IMR-90 (cell line): Measurements from ENCODE around the gene NXPH3. TPM values are rescaled to one million over a fixed set of nuclear protein-coding genes. Genes with fewer than 3 reads are reported as not detected.

Experiments
- ATAC-seq: fragments of 200-7000 bp; cut with Tn5 transposase; 2 replicates; pipeline ENCODE4 v1.9.1; 2020; ENCODE audit warnings: low read depth, mild to moderate bottlenecking, moderate library complexity
- BruUV-seq: library from RNA; stranded (reverse); fragments of 400-500 nt; replicated peaks from 2 replicates; lab custom pipeline; 2021; lab: Mats Ljungman, UMichigan
- CTCF ChIA-PET: fragments of 300-600 bp; formaldehyde crosslinking; extraction: SDS; loops from one replicate; lab custom pipeline; 2021; ENCODE audit warnings: antibody characterized with exemption; lab: Yijun Ruan, JAX
- POLR2A ChIA-PET: fragments of 300-600 bp; sonication (Branson Sonifier 250); formaldehyde crosslinking; loops from one replicate; lab custom pipeline; 2022; ENCODE audit warnings: antibody characterized with exemption; ENCODE audit not compliant: unreplicated experiment; lab: Charles Lee
- DNase-seq: peaks from one replicate; pipeline ENCODE4 v3.0.0; 2013
- H2AFZ ChIP-seq: replicated peaks from 2 replicates; pipeline ENCODE3; 2013; ENCODE audit warnings: low read length, mild to moderate bottlenecking; ENCODE audit not compliant: poor library complexity
- H2AK5ac ChIP-seq: 2 replicates; pipeline ENCODE4 v1.6.1; 2013; ENCODE audit warnings: low read depth, low read length, inconsistent platforms
- H2AK9ac ChIP-seq: replicated peaks from 2 replicates; pipeline ENCODE3; 2013; ENCODE audit warnings: mild to moderate bottlenecking, low read depth, low read length, moderate library complexity; ENCODE audit not compliant: poor library complexity
- H2BK120ac ChIP-seq: 2 replicates; pipeline ENCODE4 v1.6.1; 2013; ENCODE audit warnings: low read depth, low read length, inconsistent platforms
- H2BK15ac ChIP-seq: 3 replicates; pipeline ENCODE4 v1.6.1; 2013; ENCODE audit warnings: low read depth, low read length, inconsistent platforms
- H2BK20ac ChIP-seq: 2 replicates; pipeline ENCODE4 v1.6.1; 2013; ENCODE audit warnings: low read depth, mild to moderate bottlenecking, inconsistent platforms, low read length, moderate library complexity
- H2BK5ac ChIP-seq: 2 replicates; pipeline ENCODE4 v1.6.1; 2013; ENCODE audit warnings: mild to moderate bottlenecking, low read depth, low read length, inconsistent platforms; ENCODE audit not compliant: poor library complexity, severe bottlenecking
- H3K14ac ChIP-seq: replicated peaks from 2 replicates; pipeline ENCODE4 v1.6.1; 2013; ENCODE audit warnings: low read depth, low read length, inconsistent platforms
- H3K18ac ChIP-seq: 2 replicates; pipeline ENCODE4 v1.6.1; 2013; ENCODE audit warnings: low read depth, low read length, control low read depth
- H3K23ac ChIP-seq: 2 replicates; pipeline ENCODE4 v1.6.1; 2013; ENCODE audit warnings: low read depth, low read length, inconsistent platforms
- H3K27ac ChIP-seq: 2 replicates; pipeline ENCODE4 v1.5.1; 2013; ENCODE audit warnings: mild to moderate bottlenecking, control low read depth, low read length; ENCODE audit not compliant: insufficient read depth
- H3K27me3 ChIP-seq: 2 replicates; pipeline ENCODE4 v1.6.1; 2013; ENCODE audit warnings: low read length; ENCODE audit not compliant: control insufficient read depth, insufficient read depth
- H3K36me3 ChIP-seq: 2 replicates; pipeline ENCODE4 v1.6.1; 2013; ENCODE audit warnings: low read length, mixed read lengths; ENCODE audit not compliant: control insufficient read depth, insufficient read depth
- H3K4ac ChIP-seq: 2 replicates; pipeline ENCODE4 v1.6.1; 2013; ENCODE audit warnings: low read depth, low read length, inconsistent platforms
- H3K4me1 ChIP-seq: 2 replicates; pipeline ENCODE4 v1.6.1; 2013; ENCODE audit warnings: low read length, mixed read lengths; ENCODE audit not compliant: control insufficient read depth, insufficient read depth
- H3K4me2 ChIP-seq: 2 replicates; pipeline ENCODE4 v1.6.1; 2013; ENCODE audit warnings: low read depth, mild to moderate bottlenecking, control low read depth, low read length, moderate library complexity
- H3K4me3 ChIP-seq: 2 replicates; pipeline ENCODE4 v1.5.1; 2013; ENCODE audit warnings: low read depth, mild to moderate bottlenecking, control low read depth, low read length, moderate library complexity; ENCODE audit not compliant: insufficient read depth
- H3K56ac ChIP-seq: 2 replicates; pipeline ENCODE4 v1.6.1; 2013; ENCODE audit warnings: low read length, inconsistent platforms; ENCODE audit not compliant: insufficient read depth; ENCODE audit errors: extremely low read depth
- H3K79me1 ChIP-seq, 2 experiments: 2 replicates each; pipeline ENCODE4 v1.6.1; 2013; ENCODE audit warnings: low read length in 2 of 2, inconsistent platforms in 1 of 2, low read depth in 1 of 2
- H3K9ac ChIP-seq: 2 replicates; pipeline ENCODE4 v1.6.1; 2013; ENCODE audit warnings: low read depth, low read length, control low read depth
- H3K9me1 ChIP-seq: 2 replicates; pipeline ENCODE4 v1.6.1; 2013; ENCODE audit warnings: low read length, inconsistent platforms; ENCODE audit not compliant: insufficient read depth
- H3K9me3 ChIP-seq: 2 replicates; pipeline ENCODE4 v1.6.1; 2013; ENCODE audit warnings: low read length; ENCODE audit not compliant: control insufficient read depth, insufficient read depth
- H4K20me1 ChIP-seq: 2 replicates; pipeline ENCODE4 v1.6.1; 2013; ENCODE audit warnings: low read length, inconsistent platforms; ENCODE audit not compliant: insufficient read depth
- H4K5ac ChIP-seq: 2 replicates; pipeline ENCODE4 v1.6.1; 2013; ENCODE audit warnings: mild to moderate bottlenecking, low read depth, low read length, control low read depth
- H4K8ac ChIP-seq, 2 experiments: 2 replicates each; pipeline ENCODE4 v1.6.1; 2013; ENCODE audit warnings: low read depth in 2 of 2, low read length in 2 of 2, control low read depth in 1 of 2, inconsistent platforms in 1 of 2
- H4K91ac ChIP-seq: 2 replicates; pipeline ENCODE4 v1.6.1; 2013; ENCODE audit warnings: low read depth, low read length, inconsistent platforms; ENCODE audit not compliant: insufficient read depth
- BHLHE40 ChIP-seq: fragments of 150-350 bp; IDR thresholded peaks from 2 replicates; pipeline ENCODE4 v1.6.1; 2016; ENCODE audit warnings: mild to moderate bottlenecking, low read depth, low read length
- CEBPB ChIP-seq: IDR thresholded peaks from 2 replicates; pipeline ENCODE4 v1.6.1; 2012; ENCODE audit warnings: low read depth, low read length, improper control_type of control experiment
- FOS ChIP-seq: fragments of 150-350 bp; IDR thresholded peaks from 2 replicates; pipeline ENCODE4 v1.6.1; 2016; ENCODE audit warnings: low read depth, low read length
- MAZ ChIP-seq: IDR thresholded peaks from 2 replicates; pipeline ENCODE4 v1.6.1; 2012; ENCODE audit warnings: low read depth, mild to moderate bottlenecking, low read length, improper control_type of control experiment, moderate library complexity, borderline replicate concordance
- MXI1 ChIP-seq: IDR thresholded peaks from 2 replicates; pipeline ENCODE4 v1.6.1; 2012; ENCODE audit warnings: low read depth, mild to moderate bottlenecking, low read length, moderate library complexity, borderline replicate concordance
- NFE2L2 ChIP-seq: fragments of 150-350 bp; IDR thresholded peaks from 2 replicates; pipeline ENCODE4 v1.6.1; 2016; ENCODE audit warnings: low read depth, mild to moderate bottlenecking, low read length
- POLR2A ChIP-seq: IDR thresholded peaks from 2 replicates; pipeline ENCODE4 v1.6.1; 2012; ENCODE audit warnings: mild to moderate bottlenecking, low read depth, low read length
- RAD21 ChIP-seq: IDR thresholded peaks from 2 replicates; pipeline ENCODE4 v1.6.1; 2012; ENCODE audit warnings: low read length, improper control_type of control experiment
- RCOR1 ChIP-seq: IDR thresholded peaks from 2 replicates; pipeline ENCODE4 v1.6.1; 2012; ENCODE audit warnings: mild to moderate bottlenecking, low read length, improper control_type of control experiment; ENCODE audit not compliant: insufficient replicate concordance
- RFX5 ChIP-seq: IDR thresholded peaks from 2 replicates; pipeline ENCODE4 v1.8.0; 2012; ENCODE audit warnings: low read depth, mild to moderate bottlenecking, low read length, moderate library complexity
- SMC3 ChIP-seq: fragments of 150-350 bp; IDR thresholded peaks from 2 replicates; pipeline ENCODE4 v1.6.1; 2016; ENCODE audit warnings: low read depth, mild to moderate bottlenecking, antibody characterized with exemption, low read length, moderate library complexity
- WGBS, 2 experiments: methylation state at CpG; one replicate each; pipeline versions ENCODE4 v1.1.5 to v1.1.7; 2013; ENCODE audit warnings: missing lambda C conversion rate in 2 of 2; ENCODE audit not compliant: insufficient read length in 1 of 2; ENCODE audit errors: extremely low coverage in 2 of 2; 5-methylcytosine and 5-hydroxymethylcytosine counted together
- dilution Hi-C: fragments of 300-500 bp; cut with HindIII; formaldehyde crosslinking; loops from one replicate; pipeline ENCODE4 v1.14.3; 2018; ENCODE audit warnings: low sequenced_read_pairs; ENCODE audit not compliant: unreplicated experiment
- in situ Hi-C: fragments of 300-500 bp; cut with MboI; formaldehyde crosslinking; loops from 3 replicates; pipeline ENCODE4 v1.14.3; 2019; ENCODE audit warnings: low sequenced_read_pairs, inconsistent platforms, mixed read lengths
- intact Hi-C: fragments of 100-400 bp; cut with micrococcal nuclease; formaldehyde crosslinking; loops from 2 replicates; pipeline ENCODE4 v1.10.0; 2022
- polyA plus RNA-seq, 3 experiments: library from polyadenylated mRNA; depleted of rRNA; stranded (reverse); fragments of >200 nt; gene quantifications; 2 replicates each; pipeline ENCODE4 v1.2.3, GENCODE V29; 2012; ENCODE audit warnings: low replicate concordance in 1 of 3
- total RNA-seq: library from RNA; depleted of rRNA; stranded (reverse); fragments of >200 nt; gene quantifications from 2 replicates; pipeline ENCODE4 v1.2.3, GENCODE V29; 2012
- TF ChIP-seq, protein P1 (sequence below): fragments of 150-350 bp; IDR thresholded peaks from 2 replicates; pipeline ENCODE4 v1.6.1; 2016; ENCODE audit warnings: low read depth, mild to moderate bottlenecking, low read length, moderate library complexity, borderline replicate concordance
- TF ChIP-seq, protein P2 (sequence below): conservative IDR thresholded peaks from 2 replicates; pipeline ENCODE4 v1.5.1; 2012; ENCODE audit warnings: mild to moderate bottlenecking, low read depth, low read length, improper control_type of control experiment
- TF ChIP-seq, protein P3 (sequence below): fragments of 150-350 bp; IDR thresholded peaks from 2 replicates; pipeline ENCODE4 v1.6.1; 2017; ENCODE audit warnings: mild to moderate bottlenecking, antibody characterized with exemption, low read length, low read depth

The NXPH3 gene
- total and polyA plus RNA-seq, 2 of the 4 experiments (the other 2 are of a cell fraction) = 0.18 to 0.31 TPM

DNA sequence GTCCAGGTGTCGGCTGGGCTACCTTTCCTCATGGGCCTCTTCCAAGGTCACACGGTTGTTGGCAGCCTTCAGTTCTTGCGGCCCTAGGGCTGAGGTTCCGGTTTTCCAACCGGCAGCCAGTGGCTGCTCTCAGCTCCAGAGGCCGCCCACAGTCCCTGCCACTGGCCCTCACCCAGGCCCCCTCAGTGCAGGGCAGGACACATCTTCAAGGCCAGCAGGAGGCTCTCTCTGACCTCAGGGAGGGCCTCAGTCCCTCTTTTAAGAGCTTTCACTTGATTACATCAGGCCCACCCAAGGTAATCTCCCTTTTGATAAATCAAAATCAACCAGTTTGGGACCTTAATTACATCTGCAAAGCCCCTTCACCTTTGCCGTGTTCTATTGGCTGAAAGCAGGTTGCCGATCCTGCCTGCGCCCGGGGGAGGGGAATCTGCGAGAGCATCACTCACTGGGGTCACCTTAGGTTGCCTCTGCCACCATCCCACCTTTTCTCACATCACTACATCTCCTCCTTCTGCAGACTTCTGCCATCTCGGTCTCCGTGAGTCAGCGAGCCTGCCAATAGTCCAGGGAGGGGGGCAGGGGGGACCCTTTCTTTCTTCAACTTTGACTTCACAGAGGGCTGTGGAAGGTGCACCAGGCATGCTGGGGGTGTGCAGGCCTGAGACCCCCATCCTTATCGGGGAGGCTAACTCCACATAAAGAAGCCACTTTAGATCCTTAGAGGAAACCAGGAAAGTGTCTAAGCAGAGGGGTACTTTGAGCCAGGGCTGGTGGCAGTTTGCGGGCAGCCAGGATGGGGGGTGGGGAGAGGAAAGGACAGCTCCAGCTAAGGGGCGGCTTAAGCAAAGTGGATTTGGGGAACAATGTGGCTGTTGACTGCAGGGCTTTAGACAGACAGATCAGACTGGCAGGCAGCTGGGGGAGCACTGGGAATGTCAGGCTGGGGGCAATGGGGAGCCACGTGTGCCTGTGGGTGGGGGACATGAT, 28.8 kb upstream of the NXPH3 start:
- no peaks in the 10 kb centered on the region for H3K9me1 ChIP-seq
- no peak overlapping the region for H3K18ac ChIP-seq
- ATAC-seq = no peak
- no peak overlapping the region for H2AFZ ChIP-seq
- H2BK120ac ChIP-seq = no peak overlapping the region
- peaks cover 6% of the 10 kb centered on the region for H3K9me3 ChIP-seq
- H3K27ac ChIP-seq = no peak overlapping the region
- TF ChIP-seq NFE2L2 (no peak), BHLHE40 (no peak), RFX5 (no peak), CEBPB (no peak), POLR2A (no peak), RCOR1 (no peak), MXI1 (no peak), FOS (no peak), MAZ (no peak), SMC3 (no peak), RAD21 (no peak)
- TF ChIP-seq, protein P1, sequence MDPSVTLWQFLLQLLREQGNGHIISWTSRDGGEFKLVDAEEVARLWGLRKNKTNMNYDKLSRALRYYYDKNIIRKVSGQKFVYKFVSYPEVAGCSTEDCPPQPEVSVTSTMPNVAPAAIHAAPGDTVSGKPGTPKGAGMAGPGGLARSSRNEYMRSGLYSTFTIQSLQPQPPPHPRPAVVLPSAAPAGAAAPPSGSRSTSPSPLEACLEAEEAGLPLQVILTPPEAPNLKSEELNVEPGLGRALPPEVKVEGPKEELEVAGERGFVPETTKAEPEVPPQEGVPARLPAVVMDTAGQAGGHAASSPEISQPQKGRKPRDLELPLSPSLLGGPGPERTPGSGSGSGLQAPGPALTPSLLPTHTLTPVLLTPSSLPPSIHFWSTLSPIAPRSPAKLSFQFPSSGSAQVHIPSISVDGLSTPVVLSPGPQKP = no peak
- TF ChIP-seq, protein P2, sequence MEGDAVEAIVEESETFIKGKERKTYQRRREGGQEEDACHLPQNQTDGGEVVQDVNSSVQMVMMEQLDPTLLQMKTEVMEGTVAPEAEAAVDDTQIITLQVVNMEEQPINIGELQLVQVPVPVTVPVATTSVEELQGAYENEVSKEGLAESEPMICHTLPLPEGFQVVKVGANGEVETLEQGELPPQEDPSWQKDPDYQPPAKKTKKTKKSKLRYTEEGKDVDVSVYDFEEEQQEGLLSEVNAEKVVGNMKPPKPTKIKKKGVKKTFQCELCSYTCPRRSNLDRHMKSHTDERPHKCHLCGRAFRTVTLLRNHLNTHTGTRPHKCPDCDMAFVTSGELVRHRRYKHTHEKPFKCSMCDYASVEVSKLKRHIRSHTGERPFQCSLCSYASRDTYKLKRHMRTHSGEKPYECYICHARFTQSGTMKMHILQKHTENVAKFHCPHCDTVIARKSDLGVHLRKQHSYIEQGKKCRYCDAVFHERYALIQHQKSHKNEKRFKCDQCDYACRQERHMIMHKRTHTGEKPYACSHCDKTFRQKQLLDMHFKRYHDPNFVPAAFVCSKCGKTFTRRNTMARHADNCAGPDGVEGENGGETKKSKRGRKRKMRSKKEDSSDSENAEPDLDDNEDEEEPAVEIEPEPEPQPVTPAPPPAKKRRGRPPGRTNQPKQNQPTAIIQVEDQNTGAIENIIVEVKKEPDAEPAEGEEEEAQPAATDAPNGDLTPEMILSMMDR = no peak
- TF ChIP-seq, protein P3, sequence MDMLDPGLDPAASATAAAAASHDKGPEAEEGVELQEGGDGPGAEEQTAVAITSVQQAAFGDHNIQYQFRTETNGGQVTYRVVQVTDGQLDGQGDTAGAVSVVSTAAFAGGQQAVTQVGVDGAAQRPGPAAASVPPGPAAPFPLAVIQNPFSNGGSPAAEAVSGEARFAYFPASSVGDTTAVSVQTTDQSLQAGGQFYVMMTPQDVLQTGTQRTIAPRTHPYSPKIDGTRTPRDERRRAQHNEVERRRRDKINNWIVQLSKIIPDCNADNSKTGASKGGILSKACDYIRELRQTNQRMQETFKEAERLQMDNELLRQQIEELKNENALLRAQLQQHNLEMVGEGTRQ = no peak
- H2AK9ac ChIP-seq = no peak overlapping the region
- H3K56ac ChIP-seq = no peak overlapping the region
- POLR2A ChIA-PET = no interaction called here
- H4K20me1 ChIP-seq = no peaks in the 10 kb centered on the region
- no peak overlapping the region for H3K14ac ChIP-seq
- H3K4me3 ChIP-seq = no peak overlapping the region
- H3K79me1 ChIP-seq = no peaks in the 10 kb centered on the region
- CTCF ChIA-PET = no interaction called here
- no peak overlapping the region for H3K4ac ChIP-seq
- no peak overlapping the region for H2AK5ac ChIP-seq
- in situ Hi-C loops = loop anchor here (10.0 kb wide), 1 partner anchor 232 kb away; no protein-coding TSS in a partner anchor
- no peak overlapping the region for H3K23ac ChIP-seq
- H2BK5ac ChIP-seq = no peak overlapping the region
- no peaks in the 10 kb centered on the region for H3K36me3 ChIP-seq
- WGBS, 2 experiments = 91% methylated on average over 5 of the region's 18 CpGs; no CpG with 5 or more reads in 1 of the 2 experiments
- DNase-seq = no peak
- no peak overlapping the region for H4K8ac ChIP-seq
- intact Hi-C loops = no loop called here
- no peak overlapping the region for H2BK15ac ChIP-seq
- no peak overlapping the region for H4K5ac ChIP-seq
- H3K9ac ChIP-seq = no peak overlapping the region
- no peak overlapping the region for H2BK20ac ChIP-seq
- dilution Hi-C loops = no loop called here
- peaks cover 56% of the 10 kb centered on the region for H3K27me3 ChIP-seq
- H4K91ac ChIP-seq = no peak overlapping the region
- no TSS peak for BruUV-seq
- H3K4me2 ChIP-seq = no peak overlapping the region
- no peaks in the 10 kb centered on the region for H3K4me1 ChIP-seq
